ENCODE data around the gene PRPF6. TPM values are rescaled to one million over a fixed set of nuclear protein-coding genes. Genes with fewer than 3 reads are reported as not detected.
"Not testable (repeated sequence)": the region's sequence is repeated elsewhere in the genome, so short reads cannot be mapped to it uniquely, and the experiment has no call there.

PRPF6 gene
- total RNA-seq, 1 donor from 2014 or later = 57.2 TPM

DNA sequence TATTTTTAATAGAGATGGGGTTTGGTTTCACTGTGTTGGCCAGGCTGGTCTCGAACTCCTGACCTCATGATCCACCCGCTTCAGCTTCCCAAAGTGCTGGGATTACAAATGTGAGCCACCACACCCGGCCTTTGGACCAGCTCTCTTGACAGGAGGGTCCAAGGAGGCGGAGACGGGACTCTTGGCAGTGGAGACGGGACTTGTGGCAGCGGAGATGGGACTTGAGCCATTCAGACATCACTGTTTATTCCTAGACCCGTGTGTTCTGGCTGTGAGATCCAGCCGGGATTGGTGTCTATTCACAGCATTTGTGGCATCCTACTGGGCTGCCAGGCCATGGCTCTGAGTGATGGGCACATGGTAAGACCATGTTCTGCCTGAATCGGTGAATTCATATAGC is 25.6 kb downstream of the PRPF6 start:
- H3K36me3 ChIP-seq = peaks cover 90% of the 10 kb centered on the region
- H3K27ac ChIP-seq = no peak overlapping the region
- H3K4me3 ChIP-seq = no peak overlapping the region
- H3K27me3 ChIP-seq (ENCODE audit: low read depth) = no peaks in the 10 kb centered on the region
- DNase-seq (no peak), ATAC-seq (no peak)
- peaks cover 9% of the 10 kb centered on the region for H3K4me1 ChIP-seq
- no peaks in the 10 kb centered on the region for H3K9me3 ChIP-seq
- TF ChIP-seq, protein P1, sequence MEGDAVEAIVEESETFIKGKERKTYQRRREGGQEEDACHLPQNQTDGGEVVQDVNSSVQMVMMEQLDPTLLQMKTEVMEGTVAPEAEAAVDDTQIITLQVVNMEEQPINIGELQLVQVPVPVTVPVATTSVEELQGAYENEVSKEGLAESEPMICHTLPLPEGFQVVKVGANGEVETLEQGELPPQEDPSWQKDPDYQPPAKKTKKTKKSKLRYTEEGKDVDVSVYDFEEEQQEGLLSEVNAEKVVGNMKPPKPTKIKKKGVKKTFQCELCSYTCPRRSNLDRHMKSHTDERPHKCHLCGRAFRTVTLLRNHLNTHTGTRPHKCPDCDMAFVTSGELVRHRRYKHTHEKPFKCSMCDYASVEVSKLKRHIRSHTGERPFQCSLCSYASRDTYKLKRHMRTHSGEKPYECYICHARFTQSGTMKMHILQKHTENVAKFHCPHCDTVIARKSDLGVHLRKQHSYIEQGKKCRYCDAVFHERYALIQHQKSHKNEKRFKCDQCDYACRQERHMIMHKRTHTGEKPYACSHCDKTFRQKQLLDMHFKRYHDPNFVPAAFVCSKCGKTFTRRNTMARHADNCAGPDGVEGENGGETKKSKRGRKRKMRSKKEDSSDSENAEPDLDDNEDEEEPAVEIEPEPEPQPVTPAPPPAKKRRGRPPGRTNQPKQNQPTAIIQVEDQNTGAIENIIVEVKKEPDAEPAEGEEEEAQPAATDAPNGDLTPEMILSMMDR (IDR thresholded peaks at IDR 0.05) = no peak
- intact Hi-C loops (cut with DNase I) = no loop called here

DNA sequence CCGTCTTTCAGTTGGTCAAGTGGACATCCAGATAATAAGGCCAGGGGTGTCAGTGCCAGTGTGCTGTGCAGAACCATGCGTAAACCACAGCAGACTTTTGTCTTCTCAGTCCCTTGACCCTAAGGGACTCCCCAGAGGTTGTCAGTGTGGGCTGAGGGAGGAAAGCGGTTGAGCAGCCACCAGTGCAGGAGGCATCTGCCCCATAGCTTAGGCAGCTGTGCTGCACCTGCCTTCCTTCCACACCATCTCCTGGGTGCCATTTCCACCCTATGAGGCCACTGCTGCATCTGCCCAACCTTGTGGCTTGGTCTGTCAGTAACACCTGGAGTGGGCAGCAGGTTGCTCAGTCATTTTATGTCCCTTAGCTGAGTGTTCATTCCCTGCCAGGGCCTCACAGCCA is 26.0 kb downstream of the PRPF6 start:
- Histone ChIP-seq H3K36me3 (peaks cover 88% of the 10 kb centered on the region), H3K9me3 (no peaks in the 10 kb centered on the region), H3K27me3 (ENCODE audit: low read depth) (no peaks in the 10 kb centered on the region), H3K27ac (no peak overlapping the region), H3K4me1 (peaks cover 9% of the 10 kb centered on the region), H3K4me3 (no peak overlapping the region)
- no peak for ATAC-seq
- intact Hi-C loops (cut with DNase I) = no loop called here
- DNase-seq = no peak
- TF ChIP-seq, protein P1 (IDR thresholded peaks at IDR 0.05) = no peak

DNA sequence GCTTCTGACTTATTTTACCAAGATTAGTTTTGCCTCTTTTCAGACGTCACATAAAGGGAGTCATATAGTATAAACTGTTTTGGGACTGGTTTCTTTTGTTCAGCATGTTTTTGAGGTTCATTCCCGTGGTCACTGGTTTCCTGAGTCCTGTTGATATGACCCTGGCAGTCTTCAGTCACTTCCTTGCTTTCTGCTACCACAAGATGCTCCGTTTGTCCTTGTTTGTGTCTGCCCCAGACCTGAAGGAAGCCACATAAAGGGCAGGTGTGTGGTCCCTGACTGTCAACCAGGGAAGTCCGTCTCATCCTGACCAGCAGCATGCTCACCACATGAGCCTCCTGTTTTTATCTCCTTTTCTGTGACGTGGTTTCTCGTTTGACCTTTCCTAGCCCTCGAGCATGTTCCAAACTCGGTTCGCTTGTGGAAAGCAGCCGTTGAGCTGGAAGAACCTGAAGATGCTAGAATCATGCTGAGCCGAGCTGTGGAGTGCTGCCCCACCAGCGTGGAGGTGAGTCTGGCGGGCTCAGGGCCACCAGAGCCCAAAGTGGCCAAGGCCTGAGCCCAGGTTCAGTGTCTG is 29.0 kb downstream of the PRPF6 start:
- peaks cover 81% of the 10 kb centered on the region for H3K36me3 ChIP-seq
- TF ChIP-seq, protein P1 (IDR thresholded peaks at IDR 0.05) = no peak
- DNase-seq (no peak), ATAC-seq (no peak)
- H3K4me1 ChIP-seq = no peaks in the 10 kb centered on the region
- no peaks in the 10 kb centered on the region for H3K9me3 ChIP-seq
- H3K27ac ChIP-seq = no peak overlapping the region
- H3K27me3 ChIP-seq (ENCODE audit: low read depth) = no peaks in the 10 kb centered on the region
- H3K4me3 ChIP-seq = no peak overlapping the region
- intact Hi-C loops (cut with DNase I) = no loop called here

DNA sequence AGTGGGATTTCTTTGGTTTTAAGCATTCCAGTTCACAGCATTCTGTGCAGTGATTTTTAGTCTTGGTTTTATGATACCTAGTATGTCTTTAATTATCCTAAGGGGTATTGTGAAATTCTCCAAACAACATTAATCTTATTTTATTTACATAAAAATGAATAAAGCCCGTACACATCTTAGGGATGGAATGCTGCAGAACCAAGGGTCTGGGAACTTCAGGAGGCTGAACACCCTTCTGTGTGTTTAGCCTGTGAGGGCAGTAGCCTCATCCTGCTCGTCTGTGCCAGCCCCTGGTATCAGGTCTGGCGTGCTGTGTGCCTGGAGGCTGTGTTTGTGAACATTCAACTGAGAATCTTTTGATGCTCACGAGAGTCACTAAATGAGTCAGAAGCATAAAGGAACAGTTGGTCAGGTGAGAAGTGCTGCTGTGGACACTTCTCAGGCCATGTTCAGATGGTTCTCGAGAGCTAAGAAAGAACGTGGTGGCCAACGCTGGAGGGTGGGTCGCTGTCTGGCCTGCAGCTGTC is 29.8 kb downstream of the PRPF6 start:
- H3K9me3 ChIP-seq = no peaks in the 10 kb centered on the region
- TF ChIP-seq, protein P1 (IDR thresholded peaks at IDR 0.05) = no peak
- DNase-seq (no peak), ATAC-seq (no peak)
- no peaks in the 10 kb centered on the region for H3K4me1 ChIP-seq
- H3K27ac ChIP-seq = no peak overlapping the region
- H3K36me3 ChIP-seq = peaks cover 81% of the 10 kb centered on the region
- intact Hi-C loops (cut with DNase I) = no loop called here
- H3K4me3 ChIP-seq = no peak overlapping the region
- H3K27me3 ChIP-seq (ENCODE audit: low read depth) = no peaks in the 10 kb centered on the region

DNA sequence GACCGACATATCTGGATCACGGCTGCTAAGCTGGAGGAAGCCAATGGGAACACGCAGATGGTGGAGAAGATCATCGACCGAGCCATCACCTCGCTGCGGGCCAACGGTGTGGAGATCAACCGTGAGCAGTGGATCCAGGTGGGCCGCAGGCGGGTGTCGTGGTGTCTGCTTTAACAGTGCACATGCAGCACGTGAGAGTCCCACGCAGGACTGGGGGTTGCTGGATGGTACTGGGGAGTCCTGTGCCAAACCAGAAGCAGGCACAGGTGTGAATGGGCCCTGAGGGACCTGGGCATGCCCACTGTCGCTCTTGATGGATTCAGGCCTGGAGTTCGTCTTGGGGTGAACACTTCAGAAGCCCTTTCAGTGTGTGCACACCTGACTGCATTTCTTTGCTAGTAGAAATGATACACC is 30.4 kb downstream of the PRPF6 start:
- DNase-seq (no peak), ATAC-seq (no peak)
- peaks cover 81% of the 10 kb centered on the region for H3K36me3 ChIP-seq
- H3K27ac ChIP-seq = no peak overlapping the region
- no peaks in the 10 kb centered on the region for H3K4me1 ChIP-seq
- H3K4me3 ChIP-seq = no peak overlapping the region
- H3K27me3 ChIP-seq (ENCODE audit: low read depth) = no peaks in the 10 kb centered on the region
- intact Hi-C loops (cut with DNase I) = no loop called here
- TF ChIP-seq, protein P1 (IDR thresholded peaks at IDR 0.05) = no peak
- no peaks in the 10 kb centered on the region for H3K9me3 ChIP-seq

DNA sequence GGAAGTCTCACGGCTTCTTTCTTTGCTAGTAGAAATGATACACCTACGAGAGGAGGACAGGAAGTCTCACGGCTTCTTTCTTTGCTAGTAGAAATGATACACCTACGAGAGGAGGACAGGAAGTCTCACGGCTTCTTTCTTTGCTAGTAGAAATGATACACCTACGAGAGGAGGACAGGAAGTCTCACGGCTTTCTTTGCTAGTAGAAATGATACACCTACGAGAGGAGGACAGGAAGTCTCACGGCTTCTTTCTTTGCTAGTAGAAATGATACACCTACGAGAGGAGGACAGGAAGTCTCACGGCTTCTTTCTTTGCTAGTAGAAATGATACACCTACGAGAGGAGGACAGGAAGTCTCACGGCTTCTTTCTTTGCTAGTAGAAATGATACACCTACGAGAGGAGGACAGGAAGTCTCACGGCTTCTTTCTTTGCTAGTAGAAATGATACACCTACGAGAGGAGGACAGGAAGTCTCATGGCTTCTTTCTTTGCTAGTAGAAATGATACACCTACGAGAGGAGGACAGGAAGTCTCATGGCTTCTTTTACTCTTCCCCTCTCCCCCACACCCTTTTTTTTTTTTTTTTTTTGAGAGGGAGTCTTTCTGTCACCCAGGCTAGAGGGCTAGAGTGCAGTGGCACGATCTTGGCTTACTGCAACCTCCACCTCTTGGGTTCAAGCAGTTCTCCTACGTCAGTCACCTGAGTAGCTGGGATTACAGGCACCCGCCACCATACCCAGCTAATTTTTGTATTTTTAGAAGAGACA is 31.6 kb downstream of the PRPF6 start:
- intact Hi-C loops (cut with DNase I); ATAC-seq; DNase-seq; H3K4me1 ChIP-seq; H3K4me3 ChIP-seq; H3K9me3 ChIP-seq; H3K27me3 ChIP-seq (ENCODE audit: low read depth): not testable (repeated sequence)
- peak overlapping the region; percentile 24 for H3K27ac ChIP-seq
- peaks cover 85% of the 10 kb centered on the region for H3K36me3 ChIP-seq

All from lower lobe of right lung (tissue), 2 donors.